Ramos (cell line): Measurements from ENCODE around the gene PRR19.

ENCODE experiments used
- in situ Hi-C: fragments of 300-500 bp; cut with MboI; formaldehyde crosslinking; loops from one replicate; pipeline ENCODE4 v1.14.3; 2022; ENCODE audit warnings: low sequenced_read_pairs; ENCODE audit not compliant: unreplicated experiment

PRR19 gene

DNA sequence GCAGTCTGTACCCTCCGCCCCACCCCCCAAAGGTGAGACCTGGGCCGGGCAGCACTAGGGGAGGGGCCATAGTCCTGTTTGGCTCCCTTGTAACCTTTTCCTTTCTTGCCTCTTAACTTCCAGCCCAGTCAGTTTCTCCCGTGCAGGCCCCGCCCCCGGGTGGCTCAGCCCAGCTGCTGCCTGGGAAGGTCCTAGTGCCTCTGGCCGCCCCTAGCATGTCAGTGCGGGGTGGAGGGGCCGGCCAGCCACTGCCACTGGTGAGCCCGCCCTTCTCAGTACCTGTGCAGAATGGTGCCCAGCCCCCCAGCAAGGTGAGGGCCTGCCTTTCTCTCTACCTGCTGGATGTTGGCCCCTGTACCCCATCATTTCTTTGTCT lies 10.5 kb upstream of the PRR19 start:
- in situ Hi-C loops: no loop called here

DNA sequence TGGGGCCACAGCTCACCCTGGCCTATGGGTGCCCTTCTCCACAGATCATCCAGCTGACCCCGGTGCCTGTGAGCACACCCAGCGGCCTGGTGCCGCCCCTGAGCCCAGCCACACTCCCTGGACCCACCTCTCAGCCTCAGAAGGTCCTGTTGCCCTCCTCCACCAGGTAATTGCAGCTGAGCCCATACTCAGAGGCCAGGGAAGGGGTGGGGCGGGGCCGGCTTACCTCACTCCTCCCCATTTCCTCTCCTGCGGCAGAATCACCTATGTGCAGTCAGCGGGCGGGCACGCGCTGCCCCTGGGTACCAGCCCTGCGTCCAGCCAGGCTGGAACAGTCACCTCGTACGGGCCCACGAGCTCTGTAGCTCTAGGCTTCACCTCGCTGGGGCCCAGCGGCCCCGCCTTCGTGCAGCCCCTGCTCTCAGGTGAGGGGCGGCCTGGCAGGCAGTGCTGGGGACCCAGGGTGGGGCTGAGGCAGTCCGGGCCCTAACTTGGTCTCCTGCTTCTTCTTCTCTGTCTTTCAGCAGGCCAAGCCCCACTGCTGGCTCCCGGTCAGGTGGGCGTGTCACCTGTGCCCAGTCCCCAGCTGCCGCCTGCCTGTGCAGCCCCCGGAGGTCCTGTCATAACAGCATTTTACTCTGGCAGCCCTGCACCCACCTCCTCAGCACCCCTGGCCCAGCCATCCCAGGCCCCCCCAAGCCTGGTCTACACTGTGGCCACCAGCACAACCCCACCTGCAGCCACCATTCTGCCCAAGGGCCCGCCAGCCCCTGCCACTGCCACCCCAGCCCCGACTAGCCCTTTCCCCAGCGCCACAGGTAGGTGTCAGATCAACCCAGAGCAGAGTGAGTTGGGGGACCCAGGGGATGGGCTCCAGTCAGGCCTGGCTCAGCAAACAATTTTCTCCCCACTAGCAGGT lies 9.6 kb upstream of the PRR19 start:
- in situ Hi-C loops: no loop called here

DNA sequence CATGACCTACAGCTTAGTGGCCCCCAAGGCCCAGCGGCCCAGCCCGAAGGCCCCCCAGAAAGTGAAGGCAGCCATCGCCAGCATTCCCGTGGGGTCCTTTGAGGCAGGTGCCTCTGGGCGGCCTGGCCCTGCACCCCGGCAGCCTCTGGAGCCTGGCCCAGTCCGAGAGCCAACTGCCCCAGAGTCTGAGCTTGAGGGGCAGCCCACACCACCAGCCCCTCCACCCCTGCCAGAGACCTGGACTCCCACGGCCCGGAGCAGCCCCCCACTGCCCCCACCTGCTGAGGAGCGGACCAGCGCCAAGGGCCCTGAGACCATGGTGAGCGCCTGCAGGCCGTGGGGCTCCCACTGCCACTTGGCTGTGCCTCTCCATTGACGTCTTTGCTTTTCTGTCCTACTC lies 9.0 kb upstream of the PRR19 start:
- in situ Hi-C loops: no loop called here

DNA sequence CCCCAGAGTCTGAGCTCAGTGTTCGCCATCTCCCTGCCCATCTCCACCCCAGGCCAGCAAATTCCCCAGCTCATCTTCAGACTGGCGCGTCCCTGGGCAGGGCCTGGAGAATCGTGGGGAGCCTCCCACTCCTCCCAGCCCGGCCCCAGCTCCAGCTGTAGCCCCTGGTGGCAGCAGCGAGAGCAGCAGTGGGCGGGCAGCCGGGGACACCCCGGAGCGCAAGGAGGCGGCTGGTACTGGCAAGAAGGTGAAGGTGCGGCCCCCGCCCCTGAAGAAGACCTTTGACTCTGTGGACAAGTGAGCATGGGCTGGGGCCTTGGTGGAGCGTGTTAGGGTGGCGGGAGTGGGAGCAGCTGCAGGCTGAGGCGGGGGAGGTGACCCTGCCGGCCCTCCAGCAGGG lies 8.4 kb upstream of the PRR19 start:
- in situ Hi-C loops: no loop called here

DNA sequence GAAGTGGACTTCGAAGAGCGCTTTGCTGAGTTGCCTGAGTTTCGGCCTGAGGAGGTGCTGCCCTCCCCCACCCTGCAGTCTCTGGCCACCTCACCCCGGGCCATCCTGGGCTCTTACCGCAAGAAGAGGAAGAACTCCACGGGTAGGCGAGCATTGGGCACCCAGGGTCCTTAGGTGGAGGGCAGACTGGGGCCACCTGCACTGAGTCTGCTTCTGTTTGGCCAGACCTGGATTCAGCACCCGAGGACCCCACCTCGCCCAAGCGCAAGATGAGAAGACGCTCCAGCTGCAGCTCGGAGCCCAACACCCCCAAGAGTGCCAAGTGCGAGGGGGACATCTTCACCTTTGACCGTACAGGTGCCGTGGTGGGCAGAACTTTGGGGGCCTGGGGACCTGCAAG lies 8.0 kb upstream of the PRR19 start:
- in situ Hi-C loops: no loop called here

DNA sequence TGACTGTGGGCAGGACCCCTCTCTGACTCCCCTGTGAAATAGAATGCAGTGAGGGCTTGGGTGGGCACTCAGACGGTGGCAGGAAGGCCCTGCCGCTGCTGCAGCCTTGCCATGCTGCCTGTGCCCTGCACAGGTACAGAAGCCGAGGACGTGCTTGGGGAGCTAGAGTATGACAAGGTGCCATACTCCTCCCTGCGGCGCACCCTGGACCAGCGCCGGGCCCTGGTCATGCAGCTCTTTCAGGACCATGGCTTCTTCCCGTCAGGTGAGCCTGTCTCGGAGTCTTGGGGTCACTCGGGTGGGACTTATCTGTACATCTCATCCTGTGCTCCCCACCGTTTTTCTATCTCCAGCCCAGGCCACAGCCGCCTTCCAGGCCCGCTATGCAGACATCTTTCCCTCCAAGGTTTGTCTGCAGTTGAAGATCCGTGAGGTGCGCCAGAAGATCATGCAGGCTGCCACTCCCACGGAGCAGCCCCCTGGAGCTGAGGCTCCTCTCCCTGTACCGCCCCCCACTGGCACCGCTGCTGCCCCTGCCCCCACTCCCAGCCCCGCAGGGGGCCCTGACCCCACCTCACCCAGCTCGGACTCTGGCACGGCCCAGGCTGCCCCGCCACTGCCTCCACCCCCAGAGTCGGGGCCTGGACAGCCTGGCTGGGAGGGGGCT lies 7.3 kb upstream of the PRR19 start:
- in situ Hi-C loops: no loop called here

DNA sequence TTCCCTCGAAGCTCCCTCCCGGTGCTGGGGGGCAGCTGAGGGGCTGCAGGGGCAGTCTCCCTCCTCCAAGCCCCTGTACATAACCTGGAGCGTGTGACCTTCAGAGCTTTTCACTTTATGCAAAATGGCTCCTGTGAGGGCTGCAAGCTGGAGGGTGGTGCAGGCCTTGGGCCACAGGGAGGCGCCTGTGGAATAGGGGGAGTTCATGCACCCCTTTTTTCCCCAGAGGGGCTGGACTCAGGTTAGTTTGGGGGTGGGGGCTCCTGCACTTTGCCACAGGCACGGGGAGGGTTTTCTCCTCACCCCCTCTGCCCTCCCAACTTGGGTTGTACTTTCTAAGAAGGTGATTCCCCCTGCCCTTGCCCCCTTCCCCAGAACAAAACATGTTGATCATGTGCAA lies 6.6 kb upstream of the PRR19 start:
- in situ Hi-C loops: no loop called here

DNA sequence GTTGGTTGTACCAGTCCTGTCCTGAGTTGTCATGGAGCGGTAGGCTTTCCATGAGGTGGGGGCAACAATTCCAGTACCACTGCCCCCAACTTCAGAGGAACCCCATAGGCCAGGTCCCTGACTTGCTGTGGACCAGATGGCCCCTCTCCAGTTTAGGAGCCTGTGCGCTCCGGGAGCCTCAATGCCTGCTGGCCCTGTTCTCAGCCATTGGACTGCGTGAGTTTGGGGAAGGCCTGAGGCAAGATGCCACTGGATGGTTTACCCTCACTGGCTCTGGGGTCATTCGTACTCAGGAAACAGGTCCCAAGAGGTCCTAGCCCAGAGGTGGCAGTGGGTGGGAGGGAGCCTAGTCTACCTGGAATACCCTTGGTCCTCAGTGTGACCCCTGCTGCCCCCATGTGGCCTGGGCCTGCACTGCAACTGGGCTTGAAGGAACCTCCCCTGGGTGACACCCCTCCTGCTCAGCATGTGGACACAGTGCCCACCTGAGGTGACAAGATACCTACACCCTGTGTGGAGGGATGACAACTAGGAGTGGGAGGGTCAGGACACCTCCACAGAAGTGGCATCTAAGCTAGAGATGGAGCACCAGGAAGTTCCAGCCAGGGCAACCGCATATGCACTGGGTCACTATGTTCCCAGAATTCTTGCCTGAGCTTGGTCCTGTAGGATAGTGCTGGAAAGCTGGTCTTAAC lies 6.0 kb upstream of the PRR19 start:
- in situ Hi-C loops: no loop called here

DNA sequence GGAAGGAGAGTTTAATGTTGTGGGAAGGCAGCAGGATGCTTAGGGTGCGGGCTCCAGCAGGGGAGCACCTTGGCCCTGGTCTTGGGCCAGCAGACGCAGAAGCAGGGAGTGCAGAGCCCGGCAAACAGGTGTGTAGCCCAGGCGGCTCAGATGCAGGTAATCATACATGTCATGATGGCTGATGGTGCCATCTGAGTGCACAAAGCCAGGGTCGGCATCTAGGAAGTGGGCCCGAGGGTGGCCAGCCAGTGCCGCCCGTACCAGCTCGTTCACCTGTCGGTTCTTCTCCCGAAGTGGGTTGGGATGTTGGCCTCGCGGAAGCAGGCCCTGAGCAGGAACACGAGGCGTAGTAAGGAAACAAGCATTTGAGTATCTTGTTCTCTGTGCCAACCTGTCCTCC lies 4.9 kb upstream of the PRR19 start:
- in situ Hi-C loops: no loop called here

DNA sequence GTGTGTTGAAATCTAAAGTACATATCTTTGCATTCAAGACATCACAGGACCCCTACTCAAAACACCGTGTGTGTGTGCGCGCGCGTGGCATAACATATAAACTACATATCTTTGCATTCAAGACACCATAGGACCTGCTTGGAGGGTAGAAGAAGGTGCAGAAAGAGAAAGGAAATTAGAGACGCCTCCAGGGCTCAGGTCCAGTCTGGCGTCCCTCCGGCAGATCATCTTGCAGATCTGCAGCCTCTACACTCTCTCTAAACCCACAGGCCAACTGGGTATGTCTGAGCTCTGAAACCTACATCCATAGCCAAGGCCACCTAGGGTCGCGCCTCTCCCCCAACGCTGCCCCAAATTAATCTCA lies 1.2 kb downstream of the PRR19 start:
- in situ Hi-C loops: no loop called here

DNA sequence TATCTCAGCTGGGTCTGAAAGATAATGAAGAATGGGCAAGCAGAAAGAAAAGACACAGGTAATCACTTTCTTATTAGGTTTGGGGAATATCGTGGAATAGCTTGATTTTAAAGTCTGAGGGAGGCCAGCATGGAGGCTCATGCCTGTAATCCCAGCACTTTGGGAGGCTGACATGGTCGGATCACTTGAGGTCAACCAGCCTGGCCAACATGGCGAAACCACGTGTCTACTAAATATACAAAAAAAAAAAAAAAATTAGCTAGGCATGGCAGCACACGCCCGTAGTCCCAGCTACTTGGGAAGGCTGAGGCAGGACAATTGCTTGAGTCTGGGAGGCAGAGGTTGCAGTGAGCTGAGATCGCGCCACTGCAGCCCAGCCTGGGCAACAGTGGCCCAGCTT lies 1.9 kb downstream of the PRR19 start:
- in situ Hi-C loops: no loop called here

DNA sequence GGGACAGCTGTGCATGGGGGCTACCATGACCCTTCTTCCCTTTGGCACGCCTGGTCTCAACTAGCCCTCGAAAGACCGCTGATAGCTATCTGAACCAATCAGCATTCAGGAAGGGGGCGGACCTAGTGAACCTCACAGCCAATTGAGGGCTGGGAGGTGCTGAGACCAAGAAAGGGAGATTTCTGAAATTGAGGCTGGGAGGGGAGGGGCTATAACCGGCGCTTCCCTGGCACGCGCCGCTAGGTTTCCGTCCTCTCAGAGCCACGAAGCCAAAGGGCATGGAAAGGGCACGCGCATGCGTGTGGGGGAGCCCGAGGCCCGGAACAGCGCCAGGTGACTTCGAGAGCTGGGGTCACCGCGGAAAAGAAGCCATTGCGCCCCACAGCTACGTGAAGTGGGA lies 4.7 kb downstream of the PRR19 start:
- in situ Hi-C loops: no loop called here

DNA sequence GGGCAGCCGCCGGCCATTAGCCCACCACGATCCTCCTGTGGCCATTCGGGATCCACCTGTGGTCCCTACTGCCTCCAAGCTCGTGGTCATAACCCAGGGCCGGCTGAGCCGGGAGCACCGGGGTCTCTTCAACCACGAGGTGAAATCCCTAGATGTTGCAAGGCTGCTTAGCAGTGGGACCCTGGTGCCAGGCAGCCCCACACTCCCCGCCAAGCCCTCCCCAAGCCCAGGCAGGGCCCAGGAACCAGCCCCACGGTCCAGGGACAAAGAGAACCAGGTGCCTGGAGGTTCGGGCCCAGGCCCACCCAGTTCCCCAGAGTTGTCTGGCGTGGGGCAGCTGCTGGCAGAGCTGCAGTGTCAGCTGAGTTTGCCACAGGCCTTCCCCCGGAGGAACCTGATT lies 7.8 kb downstream of the PRR19 start:
- in situ Hi-C loops: no loop called here

DNA sequence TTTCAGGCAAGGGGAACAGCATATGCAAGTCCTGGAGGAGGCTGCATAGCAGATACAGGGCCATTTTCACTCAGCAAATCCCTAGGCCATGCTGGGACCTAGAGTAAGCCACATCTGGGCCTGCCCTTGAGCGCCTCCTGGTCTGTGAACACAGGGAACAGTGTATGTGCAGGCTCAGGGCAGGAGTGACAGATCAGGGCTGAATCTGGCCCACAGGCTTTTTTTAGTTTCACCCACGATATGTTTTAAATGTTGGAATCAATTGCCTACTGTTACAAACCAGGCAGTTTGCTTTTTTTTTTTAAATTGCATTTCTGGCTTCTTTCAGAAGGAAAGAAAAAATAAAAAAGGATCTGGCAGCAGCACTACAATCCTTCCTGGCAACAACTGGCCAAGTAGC lies 9.7 kb downstream of the PRR19 start:
- in situ Hi-C loops: no loop called here

DNA sequence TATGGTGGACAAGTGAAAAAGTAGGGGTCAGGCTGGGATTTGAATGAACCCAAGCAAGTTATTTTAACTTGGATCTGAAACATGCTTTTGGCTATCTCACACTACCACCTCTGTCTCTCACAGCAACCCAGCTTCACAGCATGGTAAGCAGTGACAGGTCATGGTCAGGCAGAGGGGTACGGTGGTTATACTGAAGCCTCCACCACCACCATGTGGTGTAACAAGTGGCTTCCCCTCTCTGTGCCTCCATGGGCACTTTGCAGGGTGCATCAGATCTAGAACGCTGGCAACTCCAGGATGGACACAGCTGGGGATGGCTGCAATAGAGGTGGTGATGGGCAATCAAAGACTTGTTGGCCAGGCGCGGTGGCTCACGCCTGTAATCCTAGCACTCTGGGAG lies 10.4 kb downstream of the PRR19 start:
- in situ Hi-C loops: no loop called here

DNA sequence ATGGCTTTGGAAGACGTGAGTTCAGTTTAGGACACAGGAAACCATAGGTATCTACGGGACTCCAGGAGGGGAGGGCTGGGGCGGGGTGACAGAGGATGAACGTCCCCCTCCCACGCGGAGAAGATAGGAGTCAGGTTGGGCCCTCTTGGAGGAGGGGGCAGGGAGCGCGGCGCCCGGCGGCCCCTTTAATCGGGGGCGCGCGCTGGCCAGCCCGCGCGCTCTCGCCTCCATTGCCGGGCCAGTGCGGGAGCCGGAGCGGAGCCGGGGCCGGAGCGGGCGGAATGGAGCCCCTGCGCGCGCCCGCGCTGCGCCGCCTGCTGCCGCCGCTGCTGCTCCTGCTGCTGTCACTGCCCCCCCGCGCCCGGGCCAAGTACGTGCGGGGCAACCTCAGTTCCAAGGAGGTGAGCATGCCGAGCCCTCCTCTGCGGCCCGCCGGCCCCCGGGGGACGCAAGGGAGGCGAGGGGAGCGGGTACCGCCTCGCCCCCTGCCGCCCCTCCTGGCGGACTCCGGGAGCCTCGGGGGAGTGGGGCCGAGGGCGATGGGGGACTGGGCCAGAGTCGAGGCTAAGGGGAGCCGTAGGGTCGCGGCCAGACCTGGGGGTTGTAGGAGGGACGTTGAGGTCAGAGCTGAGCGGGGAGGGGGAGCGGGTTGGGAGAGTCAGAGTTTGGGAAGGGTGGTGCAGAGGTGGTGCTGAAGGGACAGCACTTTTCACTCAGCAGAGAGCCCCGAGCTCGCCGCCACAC lies 11.3 kb downstream of the PRR19 start, which contains the start of gene TMEM145:
TMEM145 (plus strand) TSS at position 214 of the 744 bp plus-strand sequence; CDS start at position 282, 68 bp downstream.
- in situ Hi-C loops: no loop called here

DNA sequence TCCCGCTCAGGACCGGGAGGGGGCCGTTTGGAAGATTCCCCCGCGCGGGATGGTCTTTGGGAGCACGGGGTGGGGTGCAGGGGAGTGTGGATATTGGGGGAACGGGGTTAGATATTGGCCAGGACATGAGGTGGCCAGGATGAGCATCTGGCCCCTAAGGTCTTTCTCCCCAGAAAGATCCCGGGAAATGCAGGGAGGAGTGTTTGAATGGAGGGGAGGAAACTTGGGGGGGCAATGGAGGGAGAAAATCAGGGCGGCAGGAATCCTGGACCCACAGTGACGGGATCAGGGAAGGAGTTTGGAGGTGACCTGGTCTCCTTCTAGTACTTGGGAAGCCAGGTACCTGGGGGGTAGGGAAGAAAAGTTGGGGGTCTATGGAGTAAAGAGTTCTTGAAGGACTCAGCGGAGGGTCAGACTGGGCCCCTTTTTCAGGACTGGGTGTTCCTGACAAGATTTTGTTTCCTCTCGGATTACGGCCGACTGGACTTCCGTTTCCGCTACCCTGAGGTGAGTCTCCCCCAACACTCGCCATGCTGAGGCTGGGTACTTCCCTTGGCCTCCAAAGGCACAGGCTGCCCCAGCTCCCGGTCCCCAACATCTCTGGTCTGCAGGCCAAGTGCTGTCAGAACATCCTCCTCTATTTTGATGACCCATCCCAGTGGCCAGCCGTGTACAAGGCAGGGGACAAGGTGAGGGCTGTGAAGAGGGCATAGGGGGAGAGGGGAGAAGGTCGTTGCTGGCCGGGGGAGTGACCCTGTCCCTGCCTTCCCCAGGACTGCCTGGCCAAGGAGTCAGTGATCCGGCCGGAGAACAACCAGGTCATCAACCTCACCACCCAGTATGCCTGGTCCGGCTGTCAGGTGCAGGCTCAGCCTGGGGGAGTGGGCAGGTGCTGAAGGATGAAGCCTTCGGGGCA lies 12.2 kb downstream of the PRR19 start:
- in situ Hi-C loops: no loop called here

DNA sequence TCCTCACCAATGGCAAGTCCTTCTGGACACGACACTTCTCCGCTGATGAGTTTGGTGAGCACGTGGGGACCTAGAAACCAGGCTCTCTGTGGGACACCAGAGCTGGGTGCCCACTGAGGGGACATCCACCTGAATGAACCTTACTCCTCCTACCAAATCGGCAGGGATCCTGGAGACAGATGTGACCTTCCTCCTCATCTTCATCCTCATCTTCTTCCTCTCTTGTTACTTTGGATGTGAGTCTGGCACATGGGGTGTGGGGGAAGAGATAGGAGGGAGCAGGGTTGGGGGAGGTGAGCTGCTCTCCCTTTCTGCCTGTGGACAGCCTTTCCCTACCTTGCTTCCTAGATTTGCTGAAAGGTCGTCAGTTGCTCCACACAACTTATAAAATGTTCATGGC lies 13.1 kb downstream of the PRR19 start:
- in situ Hi-C loops: no loop called here
